Adrenal gland (tissue), 5 donors: ENCODE results near the gene C1QTNF4.

Experiments used
- POLR2A ChIP-seq, 2 donors: fragments of 450-650 bp; IDR thresholded peaks; one replicate each; pipeline ENCODE4 v1.6.1; 2017; ENCODE audit warnings: antibody characterized with exemption in 2 of 2, mild to moderate bottlenecking in 2 of 2, moderate library complexity in 1 of 2
- TF ChIP-seq, protein P1 (sequence below), 6 experiments: fragments of 450-650 bp in 4 of 6; fragments of 200-600 bp in 2 of 6; sonication (generic) in 1 of 6; IDR thresholded peaks; 1 replicate in 5 of 6; 2 replicates in 1 of 6; pipeline versions ENCODE4 v1.5.1 to v1.8.0; 2016 to 2021; ENCODE audit warnings: antibody characterized with exemption in 6 of 6, mild to moderate bottlenecking in 2 of 6, moderate library complexity in 1 of 6
- donor health status: DM: no; HTN: no; CAD: no.

DNA sequence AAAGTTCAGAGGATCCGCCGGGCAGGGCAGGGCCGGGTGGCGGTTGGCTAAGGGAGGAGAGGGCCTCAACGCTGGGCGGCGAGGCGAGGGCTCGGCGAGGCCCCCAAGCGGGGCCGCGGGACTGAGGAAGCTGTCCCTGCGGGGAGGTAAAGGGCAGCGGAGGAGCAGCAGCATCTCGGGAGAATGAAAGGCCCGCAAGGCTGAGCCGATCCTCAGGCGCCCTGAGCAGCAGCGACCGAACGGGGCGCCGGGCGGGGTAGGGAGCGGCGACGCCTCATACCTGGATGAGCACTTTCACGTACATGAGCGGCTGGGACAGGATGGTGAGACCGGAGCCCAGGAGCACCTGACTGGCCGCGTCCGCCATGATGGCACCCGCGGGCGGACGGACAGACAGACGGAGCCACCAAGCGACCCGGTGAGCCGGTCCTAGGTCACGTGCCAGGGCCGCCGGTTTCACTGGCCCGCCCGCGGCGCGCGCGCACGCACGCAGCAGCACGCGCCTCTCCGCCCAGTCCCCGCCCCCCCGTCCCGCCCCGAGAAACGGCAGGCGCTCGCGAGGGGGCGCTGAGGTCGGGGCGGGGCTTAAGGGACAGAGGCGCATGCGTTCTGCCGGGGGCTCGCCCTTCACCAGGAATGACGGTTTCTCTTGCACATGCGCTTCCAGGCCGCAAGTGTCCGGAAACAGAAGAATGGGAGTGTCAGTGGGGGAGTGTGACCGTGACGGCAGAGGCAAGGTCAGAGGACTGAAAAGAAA is 48.1 kb upstream of the C1QTNF4 start, which contains the start of gene MTCH2:
- TF ChIP-seq, protein P1, sequence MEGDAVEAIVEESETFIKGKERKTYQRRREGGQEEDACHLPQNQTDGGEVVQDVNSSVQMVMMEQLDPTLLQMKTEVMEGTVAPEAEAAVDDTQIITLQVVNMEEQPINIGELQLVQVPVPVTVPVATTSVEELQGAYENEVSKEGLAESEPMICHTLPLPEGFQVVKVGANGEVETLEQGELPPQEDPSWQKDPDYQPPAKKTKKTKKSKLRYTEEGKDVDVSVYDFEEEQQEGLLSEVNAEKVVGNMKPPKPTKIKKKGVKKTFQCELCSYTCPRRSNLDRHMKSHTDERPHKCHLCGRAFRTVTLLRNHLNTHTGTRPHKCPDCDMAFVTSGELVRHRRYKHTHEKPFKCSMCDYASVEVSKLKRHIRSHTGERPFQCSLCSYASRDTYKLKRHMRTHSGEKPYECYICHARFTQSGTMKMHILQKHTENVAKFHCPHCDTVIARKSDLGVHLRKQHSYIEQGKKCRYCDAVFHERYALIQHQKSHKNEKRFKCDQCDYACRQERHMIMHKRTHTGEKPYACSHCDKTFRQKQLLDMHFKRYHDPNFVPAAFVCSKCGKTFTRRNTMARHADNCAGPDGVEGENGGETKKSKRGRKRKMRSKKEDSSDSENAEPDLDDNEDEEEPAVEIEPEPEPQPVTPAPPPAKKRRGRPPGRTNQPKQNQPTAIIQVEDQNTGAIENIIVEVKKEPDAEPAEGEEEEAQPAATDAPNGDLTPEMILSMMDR (IDR thresholded peaks at IDR 0.05) = peak in 5 of 6 experiments; percentile 18 to 42 (median 25)
- peak; percentile 76 to 86 for TF ChIP-seq POLR2A (IDR thresholded peaks at IDR 0.05)
